MG63 (cell line): ENCODE measurements around the gene CBX1. TPM values are rescaled to one million over a fixed set of nuclear protein-coding genes. Genes with fewer than 3 reads are reported as not detected.
A peak's percentile ranks its signal among the peaks of the same experiment; 100 is the strongest.

Experiments used
- DNase-seq: peaks from one replicate; pipeline ENCODE4 v3.0.0-alpha.2; 2020
- H3K27me3 ChIP-seq: fragments of 250-450 bp; sonication (Bioruptor Pico); 2 replicates; pipeline ENCODE4 v1.5.1; 2020; ENCODE audit warnings: mild to moderate bottlenecking, moderate library complexity
- H3K36me3 ChIP-seq: fragments of 250-450 bp; sonication (Bioruptor Pico); 2 replicates; pipeline ENCODE4 v1.5.1; 2020; ENCODE audit warnings: mild to moderate bottlenecking, moderate library complexity
- H3K4me3 ChIP-seq: fragments of 250-450 bp; sonication (Bioruptor Pico); 2 replicates; pipeline ENCODE4 v1.5.1; 2020; ENCODE audit warnings: mild to moderate bottlenecking, moderate library complexity
- H3K9me3 ChIP-seq: fragments of 250-450 bp; sonication (Bioruptor Pico); 2 replicates; pipeline ENCODE4 v1.5.1; 2020; ENCODE audit warnings: mild to moderate bottlenecking, moderate library complexity
- total RNA-seq: library from RNA; depleted of rRNA; stranded (reverse); fragments of >200 nt; shearing (Covaris generic); gene quantifications from 2 replicates; pipeline ENCODE4 v1.2.3, GENCODE V29; 2014; ENCODE audit warnings: low replicate concordance

CBX1 gene
- total RNA-seq, 1 experiment from 2014 or later, result 50.7 TPM

- H3K4me3 ChIP-seq, result no peak overlapping the region
- no peaks in the 10 kb centered on the region for H3K27me3 ChIP-seq
- DNase-seq, result no peak
- peaks cover 75% of the 10 kb centered on the region for H3K36me3 ChIP-seq
- H3K9me3 ChIP-seq, result no peaks in the 10 kb centered on the region
Measured at GRCh38 chr17:48064638-48065037, 36.6 kb downstream of the CBX1 start.

- no peaks in the 10 kb centered on the region for H3K27me3 ChIP-seq
- peaks cover 78% of the 10 kb centered on the region for H3K36me3 ChIP-seq
- no peak overlapping the region for H3K4me3 ChIP-seq
- no peaks in the 10 kb centered on the region for H3K9me3 ChIP-seq
- DNase-seq, result no peak
Measured at GRCh38 chr17:48062273-48062672, 39.0 kb downstream of the CBX1 start.

GRCh38 chr17:48060249-48060648 is 41.0 kb downstream of the CBX1 start:
- Histone ChIP-seq H3K9me3 (no peaks in the 10 kb centered on the region), H3K27me3 (no peaks in the 10 kb centered on the region), H3K4me3 (no peak overlapping the region), H3K36me3 (peaks cover 89% of the 10 kb centered on the region)
- DNase-seq, result no peak

- DNase-seq, result no peak
- no peak overlapping the region for H3K4me3 ChIP-seq
- no peaks in the 10 kb centered on the region for H3K9me3 ChIP-seq
- H3K36me3 ChIP-seq, result peaks cover 89% of the 10 kb centered on the region
- H3K27me3 ChIP-seq, result no peaks in the 10 kb centered on the region
Measured at GRCh38 chr17:48059125-48059668, 42.1 kb downstream of the CBX1 start.

- Histone ChIP-seq H3K27me3 (no peaks in the 10 kb centered on the region), H3K9me3 (no peaks in the 10 kb centered on the region), H3K4me3 (no peak overlapping the region), H3K36me3 (peaks cover 89% of the 10 kb centered on the region)
- DNase-seq, result no peak
Measured at GRCh38 chr17:48058393-48059124, 42.7 kb downstream of the CBX1 start.

GRCh38 chr17:48057626-48058025 is 43.7 kb downstream of the CBX1 start:
- Histone ChIP-seq H3K36me3 (peaks cover 89% of the 10 kb centered on the region), H3K27me3 (no peaks in the 10 kb centered on the region), H3K9me3 (no peaks in the 10 kb centered on the region), H3K4me3 (no peak overlapping the region)
- no peak for DNase-seq

- Histone ChIP-seq H3K27me3 (no peaks in the 10 kb centered on the region), H3K4me3 (no peak overlapping the region), H3K36me3 (peaks cover 89% of the 10 kb centered on the region), H3K9me3 (no peaks in the 10 kb centered on the region)
- no peak for DNase-seq
Measured at GRCh38 chr17:48056879-48057278, 44.4 kb downstream of the CBX1 start.

- peaks cover 90% of the 10 kb centered on the region for H3K36me3 ChIP-seq
- H3K9me3 ChIP-seq, result no peaks in the 10 kb centered on the region
- H3K27me3 ChIP-seq, result no peaks in the 10 kb centered on the region
- DNase-seq, result no peak
- H3K4me3 ChIP-seq, result no peak overlapping the region
Measured at GRCh38 chr17:48056246-48056745, 45.0 kb downstream of the CBX1 start.

- H3K36me3 ChIP-seq, result peaks cover 94% of the 10 kb centered on the region
- no peaks in the 10 kb centered on the region for H3K27me3 ChIP-seq
- no peaks in the 10 kb centered on the region for H3K9me3 ChIP-seq
- peak; percentile 66 for DNase-seq
- H3K4me3 ChIP-seq, result no peak overlapping the region
Measured at GRCh38 chr17:48055531-48056245, 45.6 kb downstream of the CBX1 start.

GRCh38 chr17:48054238-48055185 is 46.8 kb downstream of the CBX1 start:
- Histone ChIP-seq H3K4me3 (no peak overlapping the region), H3K36me3 (peaks cover 88% of the 10 kb centered on the region), H3K9me3 (no peaks in the 10 kb centered on the region), H3K27me3 (no peaks in the 10 kb centered on the region)
- no peak for DNase-seq

- no peaks in the 10 kb centered on the region for H3K9me3 ChIP-seq
- H3K27me3 ChIP-seq, result no peaks in the 10 kb centered on the region
- H3K36me3 ChIP-seq, result peaks cover 81% of the 10 kb centered on the region
- H3K4me3 ChIP-seq, result no peak overlapping the region
- no peak for DNase-seq
Measured at GRCh38 chr17:48053758-48054237, 47.5 kb downstream of the CBX1 start.

GRCh38 chr17:48052956-48053757 is 48.1 kb downstream of the CBX1 start:
- Histone ChIP-seq H3K27me3 (no peaks in the 10 kb centered on the region), H3K4me3 (no peak overlapping the region), H3K9me3 (no peaks in the 10 kb centered on the region), H3K36me3 (peaks cover 75% of the 10 kb centered on the region)
- peak; percentile 48 for DNase-seq

- no peaks in the 10 kb centered on the region for H3K9me3 ChIP-seq
- peak overlapping the region; percentile 14; the same call in 1 of the 2 replicates for H3K4me3 ChIP-seq
- H3K36me3 ChIP-seq, result peaks cover 62% of the 10 kb centered on the region
- DNase-seq, result peak; percentile 79
- no peaks in the 10 kb centered on the region for H3K27me3 ChIP-seq
Measured at GRCh38 chr17:48051706-48052486, 49.4 kb downstream of the CBX1 start.

GRCh38 chr17:48051283-48051682 is 50.0 kb downstream of the CBX1 start:
- no peak for DNase-seq

More at GRCh38 chr17:48051283-48051682, 50.0 kb downstream of the CBX1 start:
- H3K27me3 ChIP-seq, result no peaks in the 10 kb centered on the region
- H3K36me3 ChIP-seq, result peaks cover 61% of the 10 kb centered on the region
- no peak overlapping the region for H3K4me3 ChIP-seq
- H3K9me3 ChIP-seq, result no peaks in the 10 kb centered on the region
